ENCODE measurements around the gene PHAF1. TPM values are rescaled to one million over a fixed set of nuclear protein-coding genes. Genes with fewer than 3 reads are reported as not detected.

Gene PHAF1
- total and polyA plus RNA-seq, 8 donors = 4.6 to 39.6 (median 7.6) TPM

DNA sequence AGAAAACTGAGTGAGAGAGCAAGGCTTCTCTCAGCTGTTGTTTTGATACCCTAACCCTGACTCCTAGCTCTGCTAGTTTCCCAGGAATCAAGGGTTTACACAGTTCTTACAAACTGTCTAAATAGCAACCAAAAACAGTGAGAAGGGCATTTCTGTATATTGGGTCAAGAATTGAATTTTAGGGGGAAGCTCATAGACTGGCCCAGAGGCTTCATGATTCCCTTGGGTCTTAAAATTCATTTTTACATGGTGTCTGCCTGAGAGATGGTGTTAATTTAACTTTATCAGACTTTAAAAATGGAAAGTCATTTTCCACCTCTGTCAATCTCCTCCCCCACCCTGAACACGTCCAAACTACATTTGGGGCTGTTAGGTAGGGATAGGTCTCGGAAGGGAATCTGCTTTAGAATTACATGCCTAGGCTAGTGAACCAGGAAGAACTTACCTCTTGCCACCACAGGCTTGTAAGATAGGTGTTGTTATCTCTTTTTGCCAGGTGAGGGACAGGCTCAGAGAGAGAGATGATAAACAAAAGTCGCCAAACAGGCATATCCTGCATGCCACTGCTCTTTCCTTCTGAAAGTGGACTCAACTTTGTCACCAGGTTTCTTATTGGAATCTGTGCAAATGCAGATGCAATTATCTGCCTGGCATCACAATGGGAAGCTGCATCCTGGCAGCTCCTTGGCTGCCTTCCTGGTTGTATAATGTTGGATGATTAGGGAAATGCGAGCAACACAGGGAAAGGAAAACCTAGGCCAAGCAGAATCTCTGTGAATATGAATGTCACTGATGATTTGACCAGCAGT is 3.1 kb downstream of the PHAF1 start:
- Histone ChIP-seq H3K9me3 (no peaks in the 10 kb centered on the region), H3K36me3 (peaks cover 0 to 5% (median 1%) of the 10 kb centered on the region in 4 donors), H3K27me3 (no peaks in the 10 kb centered on the region), H3K4me3 (no peak overlapping the region), H3K27ac (no peak overlapping the region), H3K4me1 (peaks cover 23 to 71% (median 38%) of the 10 kb centered on the region in 4 donors)
- intact Hi-C loops (cut with DNase I; ENCODE audit: low total_unique reads) = no loop called here
- 53 to 67% (median 60%) methylated on average over 4 of the region's 4 CpGs for WGBS, 5 donors
- TF ChIP-seq POLR2AphosphoS5 (IDR thresholded peaks at IDR 0.05) (no peak), EP300 (IDR thresholded peaks at IDR 0.05) (no peak), POLR2A (IDR thresholded peaks at IDR 0.05) (no peak)
- TF ChIP-seq, protein P1, sequence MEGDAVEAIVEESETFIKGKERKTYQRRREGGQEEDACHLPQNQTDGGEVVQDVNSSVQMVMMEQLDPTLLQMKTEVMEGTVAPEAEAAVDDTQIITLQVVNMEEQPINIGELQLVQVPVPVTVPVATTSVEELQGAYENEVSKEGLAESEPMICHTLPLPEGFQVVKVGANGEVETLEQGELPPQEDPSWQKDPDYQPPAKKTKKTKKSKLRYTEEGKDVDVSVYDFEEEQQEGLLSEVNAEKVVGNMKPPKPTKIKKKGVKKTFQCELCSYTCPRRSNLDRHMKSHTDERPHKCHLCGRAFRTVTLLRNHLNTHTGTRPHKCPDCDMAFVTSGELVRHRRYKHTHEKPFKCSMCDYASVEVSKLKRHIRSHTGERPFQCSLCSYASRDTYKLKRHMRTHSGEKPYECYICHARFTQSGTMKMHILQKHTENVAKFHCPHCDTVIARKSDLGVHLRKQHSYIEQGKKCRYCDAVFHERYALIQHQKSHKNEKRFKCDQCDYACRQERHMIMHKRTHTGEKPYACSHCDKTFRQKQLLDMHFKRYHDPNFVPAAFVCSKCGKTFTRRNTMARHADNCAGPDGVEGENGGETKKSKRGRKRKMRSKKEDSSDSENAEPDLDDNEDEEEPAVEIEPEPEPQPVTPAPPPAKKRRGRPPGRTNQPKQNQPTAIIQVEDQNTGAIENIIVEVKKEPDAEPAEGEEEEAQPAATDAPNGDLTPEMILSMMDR (IDR thresholded peaks at IDR 0.05) = no peak
- peak in 1 of 2 donors; percentile 13 for DNase-seq

DNA sequence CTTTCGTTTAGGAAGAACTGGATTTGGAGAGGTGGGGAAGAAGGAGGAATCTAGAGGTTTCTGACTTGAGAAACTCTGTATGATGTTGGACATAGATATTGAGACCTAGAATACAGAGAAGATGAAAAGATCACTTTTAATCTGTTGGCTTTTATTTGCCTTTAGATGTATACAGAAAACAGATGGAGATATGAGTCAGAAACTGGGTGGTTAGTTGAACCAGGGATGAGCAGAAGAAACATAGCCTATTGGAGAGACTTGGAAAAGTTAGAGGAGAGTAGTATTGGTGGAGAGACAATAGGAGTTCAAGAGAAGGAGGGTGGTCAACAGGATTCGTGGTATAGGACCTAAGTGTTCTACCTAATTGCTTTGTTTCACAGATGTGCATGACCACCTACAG is 5.1 kb downstream of the PHAF1 start:
- intact Hi-C loops (cut with DNase I; ENCODE audit: low total_unique reads) = no loop called here
- TF ChIP-seq POLR2A (IDR thresholded peaks at IDR 0.05) (no peak), EP300 (IDR thresholded peaks at IDR 0.05) (no peak), POLR2AphosphoS5 (IDR thresholded peaks at IDR 0.05) (no peak)
- TF ChIP-seq, protein P1 (IDR thresholded peaks at IDR 0.05) = no peak
- DNase-seq = no peak
- Histone ChIP-seq H3K4me1 (peaks cover 18 to 62% (median 32%) of the 10 kb centered on the region in 4 donors), H3K9me3 (no peaks in the 10 kb centered on the region), H3K27ac (no peak overlapping the region), H3K36me3 (peaks cover 2 to 5% (median 2%) of the 10 kb centered on the region in 4 donors), H3K4me3 (no peak overlapping the region), H3K27me3 (no peaks in the 10 kb centered on the region)
- WGBS, 5 donors = 73 to 95% (median 90%) methylated on average over 2 of the region's 2 CpGs

DNA sequence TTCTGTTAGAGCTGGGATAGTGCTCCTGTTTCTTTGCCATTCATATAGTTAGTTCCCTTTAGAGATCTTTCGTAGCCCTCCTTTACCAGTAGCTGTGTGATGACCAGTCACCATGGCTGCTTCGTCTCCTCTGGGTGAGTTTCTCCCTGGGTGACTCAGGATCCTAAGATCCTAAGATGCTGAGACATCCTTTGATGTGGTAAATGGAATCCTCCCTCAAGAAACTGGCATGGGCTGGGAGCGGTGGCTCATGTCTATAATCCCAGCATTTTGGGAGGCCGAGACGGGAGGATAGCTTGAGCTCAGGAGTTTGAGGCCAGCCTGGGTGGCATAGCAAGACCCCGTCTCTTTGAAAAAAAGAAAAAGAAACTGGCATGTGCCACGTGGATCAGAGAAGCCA is 5.9 kb downstream of the PHAF1 start:
- intact Hi-C loops (cut with DNase I; ENCODE audit: low total_unique reads) = no loop called here
- peaks cover 12 to 57% (median 27%) of the 10 kb centered on the region in 4 donors for H3K4me1 ChIP-seq
- H3K9me3 ChIP-seq = no peaks in the 10 kb centered on the region
- H3K36me3 ChIP-seq = peaks cover 9 to 13% (median 10%) of the 10 kb centered on the region in 4 donors
- TF ChIP-seq POLR2AphosphoS5 (IDR thresholded peaks at IDR 0.05) (no peak), EP300 (IDR thresholded peaks at IDR 0.05) (no peak)
- TF ChIP-seq, protein P1 (IDR thresholded peaks at IDR 0.05) = no peak
- H3K4me3 ChIP-seq = no peak overlapping the region
- WGBS, 5 donors = 78 to 87% (median 86%) methylated on average over 7 of the region's 7 CpGs
- no peak for DNase-seq
- no peaks in the 10 kb centered on the region for H3K27me3 ChIP-seq
- H3K27ac ChIP-seq = no peak overlapping the region

DNA sequence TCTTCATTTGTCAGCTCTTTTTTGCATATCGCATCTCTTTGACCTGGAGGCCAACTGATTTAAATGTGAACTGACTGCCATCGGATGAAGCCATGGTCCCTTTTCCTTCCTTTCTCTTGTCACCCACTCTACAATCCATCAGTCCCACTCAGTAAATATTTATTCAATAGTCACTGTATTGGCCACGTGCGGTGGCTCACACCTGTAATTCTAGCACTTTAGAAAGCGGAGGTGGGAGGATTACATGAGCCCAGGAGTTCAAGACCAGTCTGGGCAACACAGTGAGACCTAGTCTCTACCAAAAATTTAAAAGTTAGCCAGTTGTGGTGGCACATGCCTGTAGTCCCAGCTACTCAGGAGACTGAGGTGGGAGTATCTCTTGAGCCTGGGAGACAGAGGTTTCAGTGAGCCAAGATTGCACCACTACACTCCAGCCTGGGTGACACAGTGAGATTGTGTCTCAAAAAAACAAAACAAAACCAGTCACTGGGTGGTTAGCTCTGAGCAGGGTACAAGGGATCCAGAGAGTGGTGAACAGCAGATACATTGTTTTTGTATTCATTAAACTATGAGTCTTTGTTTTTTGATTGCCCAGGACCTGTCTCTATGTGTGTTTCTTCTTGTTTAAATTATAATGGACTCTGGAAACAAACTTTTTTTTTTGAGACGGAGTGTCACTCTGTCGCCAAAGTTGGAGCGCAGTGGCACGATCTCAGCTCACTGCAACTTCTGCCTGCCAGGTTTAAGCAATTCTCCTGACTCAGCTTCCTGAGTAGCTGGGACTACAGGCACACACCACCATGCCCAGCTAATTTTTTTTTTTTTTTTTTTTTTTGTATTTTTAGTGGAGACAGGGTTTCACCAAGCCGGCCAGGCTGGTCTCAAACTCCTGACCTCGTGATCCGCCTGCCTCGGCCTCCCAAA is 6.9 kb downstream of the PHAF1 start:
- H3K36me3 ChIP-seq = peaks cover 17 to 23% (median 21%) of the 10 kb centered on the region in 4 donors
- H3K4me3 ChIP-seq = no peak overlapping the region
- TF ChIP-seq POLR2A (IDR thresholded peaks at IDR 0.05) (no peak), POLR2AphosphoS5 (IDR thresholded peaks at IDR 0.05) (no peak), EP300 (IDR thresholded peaks at IDR 0.05) (no peak)
- TF ChIP-seq, protein P1 (IDR thresholded peaks at IDR 0.05) = no peak
- intact Hi-C loops (cut with DNase I; ENCODE audit: low total_unique reads) = no loop called here
- DNase-seq = no peak
- no peaks in the 10 kb centered on the region for H3K27me3 ChIP-seq
- H3K9me3 ChIP-seq = no peaks in the 10 kb centered on the region
- H3K4me1 ChIP-seq = peaks cover 2 to 47% (median 17%) of the 10 kb centered on the region in 4 donors
- 76 to 80% (median 78%) methylated on average over 13 of the region's 13 CpGs for WGBS, 5 donors
- peak overlapping the region in 2 of 5 donors; percentile 25 to 50 for H3K27ac ChIP-seq
